ENCODE measurements around the gene CYP27B1. TPM values are rescaled to one million over a fixed set of nuclear protein-coding genes. Genes with fewer than 3 reads are reported as not detected.

Gene CYP27B1
- total and polyA plus RNA-seq, 10 of the 15 experiments (the other 5 are each of a cell fraction or from before 2014, with no cell fraction given) = 0.10 to 2.7 (median 1.1) TPM

- Histone ChIP-seq H3K36me3 (ENCODE audit: control insufficient read depth in 2 of 2, insufficient read depth in 2 of 2, low read length in 1 of 2) (peaks cover 6 to 8% of the 10 kb centered on the region in 2 experiments), H3K9me3 (replicated peaks; ENCODE audit: control insufficient read depth, insufficient read depth, low read length) (no peaks in the 10 kb centered on the region), H3K27me3 (replicated peaks in 1 of 2; ENCODE audit: control insufficient read depth in 2 of 2, insufficient read depth in 2 of 2, low read length in 1 of 2) (no peaks in the 10 kb centered on the region), H3K4me1 (ENCODE audit: control insufficient read depth, insufficient read depth, low read length) (peaks cover 27% of the 10 kb centered on the region), H3K79me2 (ENCODE audit: control insufficient read depth, insufficient read depth, low read length) (peaks cover 30% of the 10 kb centered on the region), H3K4me3 (peak overlapping the region; percentile 63; the same call in 1 of the 2 replicates), H3K27ac (ENCODE audit: control insufficient read depth, insufficient read depth) (no peak overlapping the region), H4K20me1 (ENCODE audit: control insufficient read depth, insufficient read depth) (no peaks in the 10 kb centered on the region), H3K4me2 (ENCODE audit: control insufficient read depth, insufficient read depth) (peak overlapping the region; percentile 77), H3K9ac (ENCODE audit: control insufficient read depth, insufficient read depth, low read length) (no peak overlapping the region), H2AFZ (ENCODE audit: control insufficient read depth, low read depth, low read length) (peak overlapping the region; percentile 57)
- SMC1A ChIA-PET (ENCODE audit: uncharacterized antibody, unreplicated experiment) = no interaction called here
- TF ChIP-seq RB1 (IDR thresholded peaks at IDR 0.05; ENCODE audit: borderline replicate concordance) = no peak
- 0 out of 2 replicates have a peak, but pooled peaks have one; percentile 10 for TF ChIP-seq LARP7 (IDR thresholded peaks at IDR 0.05)
- no peak for TF ChIP-seq TCF12 (IDR thresholded peaks at IDR 0.05; ENCODE audit: low read depth, low read length)
- RAD21 ChIA-PET (ENCODE audit: unreplicated experiment) = interaction anchor here (1.1 kb wide), 1 partner anchor 91 kb away, joined by 3 read pairs; no protein-coding TSS in a partner anchor
- no TSS peak for BruUV-seq (replicated peaks)
- WGBS (ENCODE audit: insufficient coverage, insufficient replicate concordance, low lambda C conversion rate, missing lambda C conversion rate) = 0% methylated on average over 5 of the region's 5 CpGs
- CTCF ChIA-PET = interaction anchor here (0.7 to 1.2 kb wide), 2 partner anchors 9 to 143 kb away, joined by 3 read pairs; no protein-coding TSS in a partner anchor
- intact Hi-C loops (cut with micrococcal nuclease; ENCODE audit: unreplicated experiment) = loop anchor here (10.0 kb wide), 1 partner anchor 278 kb away; the partner anchor contains the start of gene ARHGAP9
- POLR2A ChIA-PET = interaction anchor here (0.6 to 1.2 kb wide), 2 partner anchors 11 to 29 kb away, joined by 4 to 18 read pairs; no protein-coding TSS in a partner anchor
- DNase-seq (ENCODE audit: low read depth, low spot score) = no peak
- FAIRE-seq = no peak
- in situ Hi-C loops (cut with MboI) = no loop called here
- ATAC-seq = no peak
Measured at GRCh38 chr12:57752668-57753000, 14.2 kb downstream of the CYP27B1 start.

DNA sequence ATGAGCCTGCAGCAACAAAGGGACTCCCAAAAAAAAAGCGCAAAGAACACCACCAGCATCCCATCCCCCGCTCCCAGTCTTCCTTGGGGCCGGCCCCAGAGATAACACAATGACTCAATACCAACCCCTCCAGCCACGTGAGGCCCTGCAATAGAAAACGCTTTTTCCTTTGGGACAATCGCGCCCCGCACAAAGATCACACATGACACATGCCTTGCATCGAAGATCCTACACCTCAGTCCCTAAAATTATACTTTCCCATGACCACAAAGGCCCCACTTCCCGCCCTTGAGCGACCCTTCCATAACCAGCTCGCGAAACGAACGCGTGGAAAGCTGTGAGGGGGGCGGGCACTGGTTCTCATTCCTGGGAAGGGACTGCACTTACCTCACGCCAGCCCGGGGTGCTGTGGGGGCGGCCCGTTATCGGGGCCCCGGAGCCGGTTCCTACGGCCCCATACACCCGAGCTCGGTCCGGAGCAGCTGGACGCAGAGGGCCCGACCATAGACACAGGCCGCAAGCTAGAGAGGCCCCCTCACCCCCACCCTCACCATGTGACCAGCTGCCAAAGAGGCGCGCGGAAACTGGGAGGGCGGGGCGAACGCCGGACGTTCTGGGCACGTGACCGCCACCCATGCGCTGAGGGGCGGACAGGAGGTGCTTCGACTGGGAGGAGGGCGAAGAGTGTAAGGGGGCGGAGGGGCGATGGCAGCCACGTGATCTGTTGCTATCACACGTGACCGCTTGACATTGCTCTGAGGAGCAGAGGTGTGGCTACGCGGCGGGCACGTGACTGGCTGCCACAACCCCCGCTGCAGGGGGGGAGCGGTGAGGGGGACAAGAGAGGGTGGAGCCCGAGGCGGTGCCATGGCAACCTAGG lies 14.8 kb downstream of the CYP27B1 start, which contains the start of gene CDK4:
CDK4 (minus strand) TSS at position 523 of the 880 bp plus-strand sequence. CDS start 593 bp downstream, outside the sequence.
- H3K79me2 ChIP-seq (ENCODE audit: control insufficient read depth, insufficient read depth, low read length) = peaks cover 30% of the 10 kb centered on the region
- H3K36me3 ChIP-seq (ENCODE audit: control insufficient read depth in 2 of 2, insufficient read depth in 2 of 2, low read length in 1 of 2) = peaks cover 6 to 7% of the 10 kb centered on the region in 2 experiments
- ATAC-seq (peak; percentile 85), DNase-seq (ENCODE audit: low read depth, low spot score) (peak; percentile 99), FAIRE-seq (peak; percentile 95)
- RAD21 ChIA-PET (ENCODE audit: unreplicated experiment) = interaction anchor here (0.6 to 1.1 kb wide), 5 partner anchors 10 to 189 kb away, joined by 3 to 5 read pairs (median 3); no protein-coding TSS in a partner anchor
- peak within 1 kb of the TSS; percentile 99 for H3K9ac ChIP-seq (ENCODE audit: control insufficient read depth, insufficient read depth, low read length)
- no peaks in the 10 kb centered on the region for H3K27me3 ChIP-seq (replicated peaks in 1 of 2; ENCODE audit: control insufficient read depth in 2 of 2, insufficient read depth in 2 of 2, low read length in 1 of 2)
- peaks cover 27% of the 10 kb centered on the region for H3K4me1 ChIP-seq (ENCODE audit: control insufficient read depth, insufficient read depth, low read length)
- peak within 1 kb of the TSS; percentile 94 for H3K27ac ChIP-seq (ENCODE audit: control insufficient read depth, insufficient read depth)
- peak within 1 kb of the TSS; percentile 78 for H3K4me2 ChIP-seq (ENCODE audit: control insufficient read depth, insufficient read depth)
- SMC1A ChIA-PET (ENCODE audit: uncharacterized antibody, unreplicated experiment) = no interaction called here
- 0% methylated on average over 56 of the region's 58 CpGs for WGBS (ENCODE audit: insufficient coverage, insufficient replicate concordance, low lambda C conversion rate, missing lambda C conversion rate)
- intact Hi-C loops (cut with micrococcal nuclease; ENCODE audit: unreplicated experiment) (loop anchor here (10.0 kb wide), 1 partner anchor 277 kb away; the partner anchor contains the start of gene ARHGAP9), in situ Hi-C loops (cut with MboI) (no loop called here)
- BruUV-seq (replicated peaks) = TSS peak; percentile 89
- no peaks in the 10 kb centered on the region for H3K9me3 ChIP-seq (replicated peaks; ENCODE audit: control insufficient read depth, insufficient read depth, low read length)
- H2AFZ ChIP-seq (ENCODE audit: control insufficient read depth, low read depth, low read length) = peak within 1 kb of the TSS; percentile 83
- CTCF ChIA-PET = interaction anchor here (0.7 to 1.2 kb wide), 4 partner anchors 8 to 143 kb away, joined by 3 read pairs; no protein-coding TSS in a partner anchor
- peak within 1 kb of the TSS; percentile 79 for H3K4me3 ChIP-seq
- POLR2A ChIA-PET = interaction anchor here (0.6 to 1.2 kb wide), 3 partner anchors 10 to 29 kb away, joined by 4 to 18 read pairs (median 4); no protein-coding TSS in a partner anchor
- H4K20me1 ChIP-seq (ENCODE audit: control insufficient read depth, insufficient read depth) = no peaks in the 10 kb centered on the region
- TF ChIP-seq JUND (IDR thresholded peaks at IDR 0.05; ENCODE audit: low read depth, low read length) (no peak), PML (IDR thresholded peaks at IDR 0.05; ENCODE audit: low read length) (peak; percentile 67; the same call in 1 of the 2 replicates), CBX5 (IDR thresholded peaks at IDR 0.05; ENCODE audit: low read depth) (no peak), TARDBP (IDR thresholded peaks at IDR 0.05; ENCODE audit: borderline replicate concordance) (peak; percentile 83), ESRRA (IDR thresholded peaks at IDR 0.05; ENCODE audit: low read length) (peak; percentile 64; the same call in 1 of the 2 replicates), FOS (IDR thresholded peaks at IDR 0.05; ENCODE audit: borderline replicate concordance, extremely low read depth, insufficient read length) (peak; percentile 92)
- TF ChIP-seq, protein P1, sequence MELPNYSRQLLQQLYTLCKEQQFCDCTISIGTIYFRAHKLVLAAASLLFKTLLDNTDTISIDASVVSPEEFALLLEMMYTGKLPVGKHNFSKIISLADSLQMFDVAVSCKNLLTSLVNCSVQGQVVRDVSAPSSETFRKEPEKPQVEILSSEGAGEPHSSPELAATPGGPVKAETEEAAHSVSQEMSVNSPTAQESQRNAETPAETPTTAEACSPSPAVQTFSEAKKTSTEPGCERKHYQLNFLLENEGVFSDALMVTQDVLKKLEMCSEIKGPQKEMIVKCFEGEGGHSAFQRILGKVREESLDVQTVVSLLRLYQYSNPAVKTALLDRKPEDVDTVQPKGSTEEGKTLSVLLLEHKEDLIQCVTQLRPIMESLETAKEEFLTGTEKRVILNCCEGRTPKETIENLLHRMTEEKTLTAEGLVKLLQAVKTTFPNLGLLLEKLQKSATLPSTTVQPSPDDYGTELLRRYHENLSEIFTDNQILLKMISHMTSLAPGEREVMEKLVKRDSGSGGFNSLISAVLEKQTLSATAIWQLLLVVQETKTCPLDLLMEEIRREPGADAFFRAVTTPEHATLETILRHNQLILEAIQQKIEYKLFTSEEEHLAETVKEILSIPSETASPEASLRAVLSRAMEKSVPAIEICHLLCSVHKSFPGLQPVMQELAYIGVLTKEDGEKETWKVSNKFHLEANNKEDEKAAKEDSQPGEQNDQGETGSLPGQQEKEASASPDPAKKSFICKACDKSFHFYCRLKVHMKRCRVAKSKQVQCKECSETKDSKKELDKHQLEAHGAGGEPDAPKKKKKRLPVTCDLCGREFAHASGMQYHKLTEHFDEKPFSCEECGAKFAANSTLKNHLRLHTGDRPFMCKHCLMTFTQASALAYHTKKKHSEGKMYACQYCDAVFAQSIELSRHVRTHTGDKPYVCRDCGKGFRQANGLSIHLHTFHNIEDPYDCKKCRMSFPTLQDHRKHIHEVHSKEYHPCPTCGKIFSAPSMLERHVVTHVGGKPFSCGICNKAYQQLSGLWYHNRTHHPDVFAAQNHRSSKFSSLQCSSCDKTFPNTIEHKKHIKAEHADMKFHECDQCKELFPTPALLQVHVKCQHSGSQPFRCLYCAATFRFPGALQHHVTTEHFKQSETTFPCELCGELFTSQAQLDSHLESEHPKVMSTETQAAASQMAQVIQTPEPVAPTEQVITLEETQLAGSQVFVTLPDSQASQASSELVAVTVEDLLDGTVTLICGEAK (IDR thresholded peaks at IDR 0.05; ENCODE audit: borderline replicate concordance) = peak; percentile 56; the same call in 1 of the 2 replicates

All from GM12878 (cell line).